Femur (tissue), 1 donor: ENCODE measurements around the gene RAPH1.

Source experiments
- DNase-seq: peaks from one replicate; pipeline ENCODE4 v3.0.0-alpha.2; 2017

Gene RAPH1

GRCh38 chr2:203484266-203485112, 50.6 kb downstream of the RAPH1 start:
- peak; percentile 36 for DNase-seq

DNA sequence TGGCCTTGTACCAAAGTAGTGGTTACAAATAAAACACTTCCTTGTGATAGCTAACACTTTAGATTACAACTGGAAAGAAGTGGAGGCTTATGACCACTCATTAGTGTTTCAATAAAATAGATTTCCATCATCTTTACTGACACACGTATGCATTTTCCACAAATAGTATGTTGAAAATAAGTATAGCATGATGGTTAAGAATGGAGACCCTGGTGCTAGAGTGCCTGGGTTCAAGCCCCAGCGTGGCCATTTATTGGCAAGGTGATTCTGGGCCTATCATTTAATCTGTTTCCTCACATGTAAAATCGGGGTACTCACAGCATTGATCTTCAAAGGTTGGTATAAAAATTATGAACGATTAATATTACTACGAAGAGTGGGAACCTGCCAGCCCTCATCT, 54.5 kb downstream of the RAPH1 start:
- no peak for DNase-seq

DNA sequence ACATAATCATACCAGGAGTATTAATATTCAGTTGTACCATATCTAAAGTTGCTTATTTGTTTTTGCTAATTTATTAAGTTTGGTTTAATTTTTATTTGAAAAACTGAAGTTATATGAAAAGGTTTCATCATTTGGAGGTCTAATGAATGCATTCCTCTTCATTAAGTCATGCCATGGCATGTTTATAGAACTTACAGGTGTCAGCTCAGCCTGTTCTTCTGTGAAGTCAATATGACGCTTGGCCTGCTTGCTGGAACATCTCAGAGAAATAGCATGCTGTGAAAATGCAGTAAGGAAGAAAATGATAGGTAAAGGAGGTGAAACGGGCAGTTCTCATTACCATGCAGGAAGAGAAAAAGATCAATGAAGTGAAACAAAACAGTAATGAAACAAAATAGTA, 58.2 kb downstream of the RAPH1 start:
- no peak for DNase-seq

DNA sequence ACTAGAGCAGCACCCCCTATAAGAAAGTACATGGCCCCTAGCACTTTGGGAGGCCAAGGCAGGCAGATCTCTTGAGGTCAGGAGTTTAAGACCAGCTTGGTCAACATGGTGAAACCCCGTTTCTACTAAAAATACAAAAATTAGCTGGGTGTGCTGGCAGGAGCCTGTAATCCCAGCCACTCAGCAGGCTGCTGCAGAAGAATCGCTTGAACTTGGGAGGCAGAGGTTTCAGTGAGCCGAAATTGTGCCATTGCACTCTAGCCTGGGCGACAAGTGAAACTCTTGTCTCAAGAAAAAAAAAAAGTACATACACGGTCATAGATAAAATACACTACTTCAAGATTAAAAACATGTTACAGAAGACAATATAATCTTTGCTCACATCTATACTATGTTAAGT, 63.8 kb downstream of the RAPH1 start:
- DNase-seq, result no peak

DNA sequence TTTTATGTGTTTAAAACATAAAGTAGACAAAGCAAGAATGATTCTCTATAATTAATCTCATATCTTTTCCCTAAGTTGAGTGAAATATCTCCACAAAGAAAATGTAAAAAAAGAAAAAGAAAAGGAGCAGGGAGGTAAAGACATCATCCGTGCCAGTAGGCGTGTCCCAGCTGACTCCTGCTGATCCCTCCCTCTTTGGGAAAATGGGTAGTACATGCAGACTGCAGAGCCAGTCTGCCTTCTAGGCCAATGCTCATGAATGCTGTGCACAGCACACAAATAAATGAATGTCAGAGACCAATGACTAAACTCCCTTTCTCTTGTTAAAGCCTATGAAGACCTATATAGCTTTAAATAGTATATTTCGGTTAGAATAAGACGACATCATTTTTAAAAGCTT, 64.7 kb downstream of the RAPH1 start:
- no peak for DNase-seq

DNA sequence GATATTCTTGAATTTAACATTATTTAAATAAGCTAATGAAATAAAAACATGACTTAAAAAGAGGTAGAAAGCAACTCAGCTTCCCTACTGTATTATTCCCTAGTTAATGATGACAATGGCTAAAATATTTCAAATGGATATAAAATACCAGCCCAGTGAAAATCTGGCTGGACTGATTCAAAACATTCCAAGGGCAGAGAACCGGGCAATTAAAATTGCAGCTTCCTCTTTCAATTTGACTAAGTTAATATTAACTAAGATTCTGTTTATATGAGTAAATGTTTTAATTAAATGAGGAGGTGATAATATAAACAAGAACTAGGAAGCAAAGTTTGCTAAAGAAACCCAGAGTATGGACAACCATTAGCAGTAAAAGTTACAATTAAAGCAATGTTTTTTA, 65.6 kb downstream of the RAPH1 start:
- DNase-seq, result no peak

GRCh38 chr2:203463266-203463678, 71.8 kb downstream of the RAPH1 start:
- peak; percentile 60 for DNase-seq

- DNase-seq, result no peak
Observed at GRCh38 chr2:203462308-203462707, 72.8 kb downstream of the RAPH1 start.

DNA sequence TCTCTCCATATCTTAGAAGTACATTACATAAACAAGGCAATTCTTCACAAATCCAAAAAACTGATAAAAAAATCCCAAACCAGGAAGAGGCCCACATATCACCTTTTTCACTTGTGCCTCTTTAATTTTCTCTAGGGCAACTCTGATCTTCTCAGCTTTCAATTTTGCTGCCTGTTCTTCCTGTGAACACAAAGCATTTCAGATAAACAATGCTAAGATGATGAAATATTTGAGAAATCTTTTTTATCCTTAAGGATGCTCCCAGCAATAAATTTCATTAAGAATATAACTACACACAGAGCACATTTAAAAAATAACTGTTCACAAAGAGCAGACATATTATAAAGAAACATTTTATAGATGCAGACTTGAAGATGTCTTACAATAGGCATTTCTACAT, 73.4 kb downstream of the RAPH1 start:
- DNase-seq, result no peak

DNA sequence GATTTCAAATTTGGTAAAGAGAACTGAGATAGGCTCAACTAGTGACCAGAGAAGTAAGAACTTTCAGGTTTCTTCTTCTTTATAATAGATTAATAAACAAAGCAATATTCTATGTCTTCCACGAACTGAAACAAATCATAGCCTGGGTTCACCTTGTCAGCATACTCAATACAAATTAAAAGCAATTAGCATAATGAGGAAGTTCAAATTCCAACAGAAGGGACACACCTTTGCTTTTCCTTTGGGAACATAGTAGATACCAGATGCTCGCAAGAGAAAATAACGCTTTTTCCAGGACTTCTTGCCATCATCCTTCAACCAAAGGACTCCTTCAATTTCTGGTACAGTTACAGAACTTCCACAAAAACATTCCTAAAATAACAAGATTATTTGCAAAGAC, 79.9 kb downstream of the RAPH1 start:
- DNase-seq, result no peak

DNA sequence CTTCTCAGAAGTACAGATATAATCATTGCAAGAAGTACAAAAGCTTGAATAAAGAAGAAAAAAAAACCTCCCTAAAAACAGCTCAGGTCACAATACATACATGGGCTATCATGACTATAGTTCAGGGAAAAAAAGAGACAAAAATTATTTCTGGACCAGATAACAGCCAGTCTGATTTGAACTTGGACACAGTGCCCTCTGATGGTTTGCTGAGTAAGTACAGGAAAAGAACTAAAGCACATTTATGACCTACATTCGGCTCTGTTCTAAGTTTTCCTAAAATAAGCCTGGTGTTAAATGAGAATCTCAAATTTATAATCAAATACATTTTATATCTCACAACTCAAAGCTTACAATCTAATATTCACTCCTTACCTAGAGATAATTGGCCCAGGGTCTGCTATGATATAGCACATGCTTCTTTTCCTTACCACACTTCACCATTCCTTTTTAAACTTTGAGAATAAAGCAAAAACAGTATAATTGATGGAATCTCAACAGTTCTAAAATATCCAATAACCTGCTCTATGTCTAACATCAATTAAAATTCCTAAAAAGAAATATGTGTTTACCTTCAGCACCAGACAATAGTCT, 81.1 kb downstream of the RAPH1 start:
- DNase-seq, result peak; percentile 42

GRCh38 chr2:203451689-203452088, 83.4 kb downstream of the RAPH1 start:
- DNase-seq, result no peak

DNA sequence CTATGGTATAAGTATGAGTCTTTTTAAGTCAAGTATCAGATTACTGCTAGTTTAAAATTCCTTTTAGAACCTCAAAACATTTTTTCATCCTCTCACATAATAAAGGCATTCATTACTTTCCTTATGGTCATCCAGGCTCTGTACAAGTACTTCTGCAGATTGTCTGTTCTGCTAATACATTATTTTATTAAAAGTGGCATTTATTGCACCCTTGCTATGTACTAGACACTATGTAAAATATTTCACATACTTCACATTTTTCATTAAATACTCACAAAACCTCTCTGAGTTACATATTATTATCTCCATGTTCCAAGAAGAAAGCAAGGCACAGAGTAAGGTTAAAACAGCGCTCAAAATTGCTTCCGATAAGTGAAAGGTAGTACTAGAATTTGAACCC, 84.1 kb downstream of the RAPH1 start:
- DNase-seq, result no peak

DNA sequence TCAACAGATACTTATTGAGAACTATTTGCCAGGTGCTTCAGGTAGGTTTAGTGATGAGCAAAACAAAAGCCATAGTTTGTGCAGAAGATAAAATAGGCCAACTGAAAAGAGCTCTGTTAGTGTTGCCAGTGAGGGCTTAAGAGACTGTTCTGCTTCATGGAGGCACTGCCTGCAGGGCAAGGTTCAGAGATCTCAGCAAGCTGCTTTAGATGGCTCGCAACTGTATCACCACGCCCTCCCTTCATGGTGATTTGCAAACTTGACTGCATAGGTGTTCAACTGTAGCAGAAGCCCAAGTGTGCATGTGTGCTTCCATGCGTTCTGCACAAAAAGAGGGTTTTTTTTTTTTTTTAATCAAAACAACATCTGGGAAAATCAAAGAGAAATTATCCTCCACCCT, 84.5 kb downstream of the RAPH1 start:
- DNase-seq, result no peak

DNA sequence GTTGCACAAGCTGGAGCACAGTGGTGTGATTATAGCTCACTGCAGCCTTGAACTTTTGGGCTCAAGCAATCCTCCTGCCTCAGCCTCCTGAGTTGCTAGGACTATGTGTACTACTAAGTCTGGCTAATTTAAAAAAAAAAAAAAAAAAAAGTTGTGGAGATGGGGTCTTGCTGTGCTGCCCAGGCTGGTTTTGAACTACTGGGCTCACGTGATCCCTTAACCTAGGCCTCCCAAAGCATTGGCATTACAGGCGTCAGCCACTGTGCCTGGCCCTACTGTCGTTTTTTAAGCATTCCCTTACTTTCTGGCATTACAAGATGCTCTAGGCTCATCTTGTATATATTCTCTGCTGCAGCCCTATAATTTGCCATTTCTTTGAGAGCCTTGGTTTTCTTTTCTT, 88.3 kb downstream of the RAPH1 start:
- DNase-seq, result no peak

DNA sequence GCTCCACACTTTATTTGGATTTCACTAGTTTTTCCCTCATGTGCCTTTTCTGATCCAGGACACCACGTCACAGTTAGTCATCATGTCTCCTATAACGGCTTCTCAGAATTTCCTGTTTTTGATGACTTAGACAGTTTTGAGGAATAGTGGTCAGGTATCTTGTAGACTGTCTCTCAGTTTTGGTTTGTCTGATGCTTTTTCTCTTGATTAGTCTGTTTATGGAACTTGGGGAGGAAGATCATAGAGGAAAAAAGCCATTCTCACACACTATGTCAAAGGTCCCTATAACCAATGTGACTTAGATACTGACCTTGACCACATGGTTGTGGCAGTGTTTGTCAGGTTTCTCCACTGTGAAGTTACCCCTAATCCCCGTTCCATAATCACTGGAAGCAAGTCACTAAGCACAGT, 89.0 kb downstream of the RAPH1 start:
- DNase-seq, result no peak

DNA sequence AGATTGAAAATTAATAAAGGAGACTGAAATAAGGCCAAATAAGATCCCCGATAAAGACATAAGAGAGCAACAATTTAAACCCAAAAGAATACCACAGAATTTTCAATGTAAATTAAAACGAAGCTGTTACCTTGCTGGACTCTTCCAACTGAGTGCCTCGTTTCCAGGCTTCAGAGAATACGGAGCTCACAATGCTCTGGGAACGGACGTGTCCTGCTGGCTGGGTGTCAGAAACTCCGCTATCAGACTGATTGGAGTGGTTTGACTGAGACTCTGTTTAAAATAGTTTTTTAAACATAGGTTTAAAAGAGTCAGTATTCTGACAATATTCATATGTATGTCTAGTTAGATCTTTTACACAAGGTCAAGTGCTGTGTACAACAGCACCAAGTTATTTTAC, 90.4 kb downstream of the RAPH1 start:
- no peak for DNase-seq

DNA sequence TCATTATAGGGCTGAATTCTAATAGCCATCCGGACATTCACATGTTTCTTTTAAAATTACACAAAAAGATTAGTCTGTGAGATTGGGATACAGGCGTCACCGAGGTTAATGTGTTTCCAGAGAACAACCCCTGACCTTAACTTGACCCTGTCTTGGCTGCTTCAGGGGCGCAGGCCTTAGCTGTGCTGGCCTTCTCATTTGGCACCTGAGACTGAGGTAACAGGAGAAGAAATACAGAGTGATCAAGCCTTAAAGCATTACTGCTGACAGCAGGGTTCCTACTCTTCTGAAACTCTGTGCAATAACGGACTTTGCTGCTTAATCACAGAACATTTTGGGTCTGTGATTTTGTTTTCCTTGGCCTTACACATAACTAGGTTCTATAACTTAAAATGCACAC, 92.6 kb downstream of the RAPH1 start:
- DNase-seq, result no peak

- no peak for DNase-seq
Observed at GRCh38 chr2:203441463-203441862, 93.6 kb downstream of the RAPH1 start.

- no peak for DNase-seq
Observed at GRCh38 chr2:203440671-203441070, 94.4 kb downstream of the RAPH1 start.

DNA sequence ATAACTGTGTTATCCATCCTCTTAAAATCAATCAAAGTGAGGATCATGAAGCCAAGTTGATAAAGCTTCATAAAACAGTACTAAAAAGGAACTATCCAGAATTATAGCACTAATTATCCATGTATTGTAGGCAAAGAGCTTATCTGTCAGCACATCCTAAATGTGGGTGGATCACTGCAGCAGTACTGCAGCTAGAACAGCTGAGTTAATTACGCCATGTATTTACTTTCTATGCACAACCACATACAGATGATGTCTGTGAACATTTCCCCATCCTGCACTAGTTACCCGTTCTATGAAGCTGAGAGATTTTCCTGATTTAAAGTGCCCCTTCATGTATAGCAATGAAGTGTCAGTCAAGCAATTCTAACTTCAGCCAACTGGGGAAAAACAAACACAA, 96.6 kb downstream of the RAPH1 start:
- no peak for DNase-seq

GRCh38 chr2:203437511-203437910, 97.6 kb downstream of the RAPH1 start:
- no peak for DNase-seq

- no peak for DNase-seq
Observed at GRCh38 chr2:203436496-203436895, 98.6 kb downstream of the RAPH1 start.

GRCh38 chr2:203432811-203433210, 102.3 kb downstream of the RAPH1 start:
- no peak for DNase-seq
